ENCODE results near the gene SYT15.

Gene SYT15

DNA sequence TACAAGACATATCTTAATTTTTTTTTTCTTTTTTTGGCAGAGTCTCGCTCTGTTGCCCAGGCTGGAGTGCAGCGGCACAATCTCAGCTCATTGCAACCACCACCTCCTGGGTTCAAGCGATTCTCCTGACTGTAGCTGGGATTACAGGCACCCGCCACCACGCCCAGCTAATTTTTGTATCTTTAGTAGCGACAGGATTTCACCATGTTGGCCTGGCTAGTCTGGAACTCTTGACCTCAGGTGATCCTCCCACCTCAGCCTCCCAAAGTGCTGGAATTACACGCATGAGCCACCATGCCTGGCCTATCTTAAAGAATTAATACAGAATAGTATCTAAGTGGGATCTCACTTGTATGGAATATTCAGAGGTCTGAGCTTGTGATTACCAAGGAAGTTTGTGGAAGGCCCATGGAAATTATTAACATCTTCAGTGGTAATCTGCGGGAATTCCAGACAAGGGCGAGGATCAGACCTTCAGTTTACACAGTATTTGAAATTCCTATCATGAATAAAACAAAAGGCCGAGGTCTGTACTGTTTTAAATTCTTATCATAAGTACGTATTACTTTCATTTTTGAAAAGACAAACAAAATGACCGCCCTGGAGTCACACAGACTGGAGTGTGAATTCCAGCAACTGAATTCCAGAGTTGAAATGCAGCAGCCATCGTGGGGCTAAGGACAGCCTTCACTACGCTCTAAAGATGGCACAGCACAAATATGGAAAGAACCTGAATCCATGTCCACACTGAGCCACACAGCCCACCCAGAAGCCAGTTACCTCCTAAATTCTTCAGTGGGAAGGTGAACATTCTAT lies 39.1 kb upstream of the SYT15 start:
- Histone ChIP-seq H3K27ac (ENCODE audit: low read length) (peak overlapping the region; percentile 78), H3K36me3 (ENCODE audit: control insufficient read depth in 2 of 2, insufficient read depth in 2 of 2, low read length in 2 of 2) (no peaks in the 10 kb centered on the region), H3K27me3 (ENCODE audit: control insufficient read depth in 1 of 2, insufficient read depth in 2 of 2, low read length in 2 of 2) (peaks cover 3 to 51% of the 10 kb centered on the region in 2 donors), H3K9ac (ENCODE audit: low read length in 2 of 2) (peak overlapping the region in 1 of 2 donors; percentile 73), H3K4me1 (ENCODE audit: control insufficient read depth, insufficient read depth, low read length) (peaks cover 48% of the 10 kb centered on the region), H3K4me3 (ENCODE audit: low read length in 2 of 2) (peak overlapping the region in 1 of 2 donors; percentile 66), H3K9me3 (ENCODE audit: control insufficient read depth in 2 of 2, low read length in 2 of 2) (peaks cover 0 to 6% of the 10 kb centered on the region in 2 donors)

- Histone ChIP-seq H3K4me3 (ENCODE audit: low read length in 2 of 2) (peak overlapping the region in 1 of 2 donors; percentile 66), H3K9ac (ENCODE audit: low read length in 2 of 2) (peak overlapping the region in 1 of 2 donors; percentile 73), H3K27ac (ENCODE audit: low read length) (peak overlapping the region; percentile 78), H3K27me3 (ENCODE audit: control insufficient read depth in 1 of 2, insufficient read depth in 2 of 2, low read length in 2 of 2) (peaks cover 3 to 52% of the 10 kb centered on the region in 2 donors), H3K9me3 (ENCODE audit: control insufficient read depth in 2 of 2, low read length in 2 of 2) (peaks cover 0 to 6% of the 10 kb centered on the region in 2 donors), H3K36me3 (ENCODE audit: control insufficient read depth in 2 of 2, insufficient read depth in 2 of 2, low read length in 2 of 2) (no peaks in the 10 kb centered on the region), H3K4me1 (ENCODE audit: control insufficient read depth, insufficient read depth, low read length) (peaks cover 55% of the 10 kb centered on the region)
Observed at GRCh38 chr10:46540412-46541016, 38.4 kb upstream of the SYT15 start.

DNA sequence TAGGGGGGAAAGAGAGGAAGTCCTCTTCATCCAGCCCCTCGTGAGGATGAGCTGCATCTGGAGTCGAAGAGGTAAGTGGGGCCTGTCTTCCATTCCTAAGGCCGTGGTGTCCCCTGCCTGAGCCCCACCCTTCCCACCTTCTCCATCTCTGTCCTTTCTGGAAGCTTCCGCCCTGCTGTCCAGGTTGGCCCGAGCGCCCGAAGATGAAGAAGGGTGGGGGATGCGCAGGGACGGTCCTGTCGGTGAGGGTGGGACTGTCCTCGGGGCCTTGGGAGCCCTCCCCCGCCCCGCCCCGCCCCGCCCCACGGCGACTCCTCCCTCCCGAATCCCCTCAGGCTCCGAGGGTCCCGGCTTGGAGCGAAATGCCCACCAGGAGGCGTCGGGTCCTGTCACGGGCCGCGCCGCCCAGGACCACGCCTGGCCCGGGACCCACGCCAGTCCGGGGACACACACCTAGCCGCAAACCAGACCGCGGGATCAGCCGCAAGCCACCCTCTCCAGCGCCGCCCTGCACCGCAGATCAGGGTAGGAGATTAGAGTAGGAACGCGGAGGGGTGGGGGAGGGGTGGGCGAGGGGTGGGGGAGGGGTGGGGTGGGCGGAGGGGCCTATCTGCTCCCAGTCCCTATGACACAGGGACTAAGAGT lies 37.8 kb upstream of the SYT15 start:
- Histone ChIP-seq H3K4me1 (ENCODE audit: control insufficient read depth, insufficient read depth, low read length) (peaks cover 60% of the 10 kb centered on the region), H3K27ac (ENCODE audit: low read length) (peak overlapping the region; percentile 78), H3K36me3 (ENCODE audit: control insufficient read depth in 2 of 2, insufficient read depth in 2 of 2, low read length in 2 of 2) (no peaks in the 10 kb centered on the region), H3K9ac (ENCODE audit: low read length in 2 of 2) (peak overlapping the region in 1 of 2 donors; percentile 73), H3K4me3 (ENCODE audit: low read length in 2 of 2) (peak overlapping the region in 1 of 2 donors; percentile 66), H3K27me3 (ENCODE audit: control insufficient read depth in 1 of 2, insufficient read depth in 2 of 2, low read length in 2 of 2) (peaks cover 3 to 53% of the 10 kb centered on the region in 2 donors), H3K9me3 (ENCODE audit: control insufficient read depth in 2 of 2, low read length in 2 of 2) (peaks cover 0 to 6% of the 10 kb centered on the region in 2 donors)

- H3K4me1 ChIP-seq (ENCODE audit: control insufficient read depth, insufficient read depth, low read length), result peaks cover 60% of the 10 kb centered on the region
- no peaks in the 10 kb centered on the region for H3K36me3 ChIP-seq (ENCODE audit: control insufficient read depth in 2 of 2, insufficient read depth in 2 of 2, low read length in 2 of 2)
- no peak overlapping the region for H3K4me3 ChIP-seq (ENCODE audit: low read length in 2 of 2)
- H3K27ac ChIP-seq (ENCODE audit: low read length), result peak overlapping the region; percentile 11
- peaks cover 3 to 46% of the 10 kb centered on the region in 2 donors for H3K27me3 ChIP-seq (ENCODE audit: control insufficient read depth in 1 of 2, insufficient read depth in 2 of 2, low read length in 2 of 2)
- H3K9me3 ChIP-seq (ENCODE audit: control insufficient read depth in 2 of 2, low read length in 2 of 2), result peaks cover 0 to 2% of the 10 kb centered on the region in 2 donors
- H3K9ac ChIP-seq (ENCODE audit: low read length in 2 of 2), result no peak overlapping the region
Observed at GRCh38 chr10:46541735-46542566, 37.0 kb upstream of the SYT15 start.

GRCh38 chr10:46542567-46543465 lies 36.1 kb upstream of the SYT15 start:
- no peaks in the 10 kb centered on the region for H3K9me3 ChIP-seq (ENCODE audit: control insufficient read depth in 2 of 2, low read length in 2 of 2)
- H3K9ac ChIP-seq (ENCODE audit: low read length in 2 of 2), result peak overlapping the region in 1 of 2 donors; percentile 13
- no peak overlapping the region for H3K4me3 ChIP-seq (ENCODE audit: low read length in 2 of 2)
- H3K27ac ChIP-seq (ENCODE audit: low read length), result peak overlapping the region; percentile 18
- H3K4me1 ChIP-seq (ENCODE audit: control insufficient read depth, insufficient read depth, low read length), result peaks cover 57% of the 10 kb centered on the region
- no peaks in the 10 kb centered on the region for H3K36me3 ChIP-seq (ENCODE audit: control insufficient read depth in 2 of 2, insufficient read depth in 2 of 2, low read length in 2 of 2)
- H3K27me3 ChIP-seq (ENCODE audit: control insufficient read depth in 1 of 2, insufficient read depth in 2 of 2, low read length in 2 of 2), result peaks cover 3 to 44% of the 10 kb centered on the region in 2 donors

DNA sequence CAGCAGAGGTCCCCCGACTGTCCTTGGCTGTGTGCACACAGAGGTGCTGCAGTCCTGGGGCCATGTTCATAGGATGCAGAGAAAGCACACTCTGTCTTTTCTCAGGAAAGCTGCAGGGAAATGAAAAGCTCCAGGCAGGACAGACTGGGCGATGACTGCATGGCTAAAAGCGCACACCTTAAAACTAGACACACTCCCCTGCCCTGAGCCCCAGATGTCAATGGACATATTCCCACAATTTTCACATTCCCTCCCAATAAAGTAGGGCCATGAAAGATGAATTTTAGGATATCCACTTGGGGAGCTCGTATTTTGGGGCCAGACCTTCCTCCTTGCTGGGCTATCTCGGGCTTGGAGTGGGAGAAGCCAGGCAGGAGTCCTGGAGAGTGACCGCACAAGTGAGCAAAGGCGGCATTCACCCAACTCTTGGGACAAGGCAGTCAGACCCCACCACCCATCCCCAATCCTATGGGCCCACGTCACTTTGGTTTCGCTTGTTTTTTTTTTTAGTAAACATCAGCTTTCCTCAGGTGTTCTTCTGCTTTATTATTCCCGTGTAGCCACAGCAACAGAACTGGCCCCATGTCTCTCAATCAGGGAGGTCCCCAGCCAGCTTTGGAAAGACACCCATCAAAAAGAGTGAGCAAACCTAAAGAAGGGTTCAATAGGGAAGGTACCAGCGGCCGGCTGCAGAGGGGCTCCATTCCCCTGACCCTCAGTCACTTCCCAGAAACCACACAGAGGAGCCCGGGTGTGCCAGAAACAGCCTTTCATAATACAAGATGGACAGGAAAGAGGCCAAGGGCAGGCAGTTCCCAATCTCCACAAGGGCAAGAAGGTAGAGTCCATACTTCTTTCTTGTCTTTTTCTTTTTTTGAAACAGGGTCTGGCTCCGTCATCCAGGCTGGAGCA lies 35.2 kb upstream of the SYT15 start:
- Histone ChIP-seq H3K36me3 (ENCODE audit: control insufficient read depth in 2 of 2, insufficient read depth in 2 of 2, low read length in 2 of 2) (no peaks in the 10 kb centered on the region), H3K4me3 (ENCODE audit: low read length in 2 of 2) (no peak overlapping the region), H3K27me3 (ENCODE audit: control insufficient read depth in 1 of 2, insufficient read depth in 2 of 2, low read length in 2 of 2) (peaks cover 3 to 53% of the 10 kb centered on the region in 2 donors), H3K27ac (ENCODE audit: low read length) (no peak overlapping the region), H3K9me3 (ENCODE audit: control insufficient read depth in 2 of 2, low read length in 2 of 2) (no peaks in the 10 kb centered on the region), H3K4me1 (ENCODE audit: control insufficient read depth, insufficient read depth, low read length) (peaks cover 51% of the 10 kb centered on the region), H3K9ac (ENCODE audit: low read length in 2 of 2) (no peak overlapping the region)

DNA sequence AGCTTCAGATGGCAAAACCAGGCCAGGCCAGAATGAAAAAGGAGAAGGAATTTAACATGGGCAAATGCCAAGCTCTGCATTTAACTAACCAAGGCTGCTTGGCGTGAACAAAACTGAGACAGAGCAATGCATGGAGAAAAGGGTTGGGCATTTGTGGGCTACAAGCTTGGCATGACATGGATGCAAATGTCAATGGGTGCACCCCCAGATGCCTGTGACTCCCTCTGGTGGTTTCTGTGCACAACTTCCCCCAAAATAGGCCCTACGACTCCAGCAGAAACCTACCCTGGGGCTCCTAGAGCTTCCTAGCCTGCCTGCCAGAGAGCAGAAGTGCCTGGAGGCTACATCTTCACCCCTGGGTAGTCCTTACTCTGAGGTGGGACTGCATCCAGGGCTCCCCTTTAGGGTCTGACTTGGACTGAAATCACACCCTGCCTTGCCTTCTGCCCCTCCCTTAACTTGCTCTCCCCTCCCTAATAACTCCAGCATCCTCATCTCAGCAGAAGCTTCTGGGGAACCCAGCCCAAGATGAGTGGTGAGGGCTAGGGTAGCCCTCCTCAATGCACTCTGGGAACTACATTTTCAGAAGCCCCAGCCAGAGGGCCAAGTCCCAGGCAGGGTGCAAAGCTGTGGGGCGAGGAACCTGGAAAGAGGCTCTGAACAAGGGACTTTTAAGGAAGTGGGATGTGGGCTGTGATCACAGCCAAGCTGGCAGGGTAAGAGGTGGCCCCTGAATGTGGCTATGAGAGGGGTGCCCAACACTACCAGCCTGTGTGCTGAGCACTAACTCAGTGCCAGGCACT lies 33.7 kb upstream of the SYT15 start:
- Histone ChIP-seq H3K27me3 (ENCODE audit: control insufficient read depth in 1 of 2, insufficient read depth in 2 of 2, low read length in 2 of 2) (peaks cover 3 to 57% of the 10 kb centered on the region in 2 donors), H3K4me1 (ENCODE audit: control insufficient read depth, insufficient read depth, low read length) (peaks cover 41% of the 10 kb centered on the region), H3K9ac (ENCODE audit: low read length in 2 of 2) (peak overlapping the region in 1 of 2 donors; percentile 42), H3K4me3 (ENCODE audit: low read length in 2 of 2) (peak overlapping the region in 1 of 2 donors; percentile 29), H3K9me3 (ENCODE audit: control insufficient read depth in 2 of 2, low read length in 2 of 2) (no peaks in the 10 kb centered on the region), H3K36me3 (ENCODE audit: control insufficient read depth in 2 of 2, insufficient read depth in 2 of 2, low read length in 2 of 2) (no peaks in the 10 kb centered on the region), H3K27ac (ENCODE audit: low read length) (peak overlapping the region; percentile 66)

DNA sequence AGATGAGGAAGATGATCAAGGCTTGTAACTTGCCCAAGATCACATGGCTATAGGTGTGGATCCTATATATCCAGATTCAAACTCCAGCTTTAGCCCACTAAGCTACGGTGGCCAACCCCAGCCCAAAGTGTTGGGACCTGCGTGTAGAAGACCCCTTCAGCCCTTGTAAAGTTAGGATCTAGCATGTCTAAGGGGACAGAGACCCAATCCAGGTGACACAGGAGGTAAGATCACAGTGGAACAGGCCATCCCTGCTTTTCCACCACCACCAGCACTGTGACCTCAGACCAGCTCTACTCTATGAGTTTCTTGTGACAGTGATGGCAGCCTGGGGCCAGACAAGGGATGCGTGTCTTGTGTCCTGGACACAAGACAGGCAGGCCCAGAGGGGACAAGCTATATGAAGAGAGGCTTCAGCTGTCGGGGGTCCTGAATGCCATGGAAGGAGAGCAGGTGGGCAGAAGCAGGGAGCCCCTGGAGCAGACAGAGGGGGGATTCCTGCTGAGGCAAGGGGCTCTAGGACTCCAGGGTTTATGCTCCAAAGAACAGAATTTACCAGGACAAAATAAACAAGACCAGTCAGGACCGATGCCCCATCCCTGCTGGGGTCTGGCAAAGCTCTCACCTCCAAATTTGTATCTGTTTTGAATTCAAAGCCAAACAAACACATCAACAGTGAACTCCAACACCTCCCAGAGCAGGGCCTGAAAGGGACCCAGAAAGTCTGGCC lies 32.9 kb upstream of the SYT15 start:
- peaks cover 32% of the 10 kb centered on the region for H3K4me1 ChIP-seq (ENCODE audit: control insufficient read depth, insufficient read depth, low read length)
- no peak overlapping the region for H3K4me3 ChIP-seq (ENCODE audit: low read length in 2 of 2)
- H3K27me3 ChIP-seq (ENCODE audit: control insufficient read depth in 1 of 2, insufficient read depth in 2 of 2, low read length in 2 of 2), result peaks cover 3 to 54% of the 10 kb centered on the region in 2 donors
- peak overlapping the region; percentile 66 for H3K27ac ChIP-seq (ENCODE audit: low read length)
- no peaks in the 10 kb centered on the region for H3K9me3 ChIP-seq (ENCODE audit: control insufficient read depth in 2 of 2, low read length in 2 of 2)
- H3K36me3 ChIP-seq (ENCODE audit: control insufficient read depth in 2 of 2, insufficient read depth in 2 of 2, low read length in 2 of 2), result no peaks in the 10 kb centered on the region
- H3K9ac ChIP-seq (ENCODE audit: low read length in 2 of 2), result peak overlapping the region in 1 of 2 donors; percentile 36
